ENCODE results near the gene KRTAP10-8.
"Not testable (repeated sequence)": the region's sequence is repeated elsewhere in the genome, so short reads cannot be mapped to it uniquely, and the experiment has no call there.

DNA sequence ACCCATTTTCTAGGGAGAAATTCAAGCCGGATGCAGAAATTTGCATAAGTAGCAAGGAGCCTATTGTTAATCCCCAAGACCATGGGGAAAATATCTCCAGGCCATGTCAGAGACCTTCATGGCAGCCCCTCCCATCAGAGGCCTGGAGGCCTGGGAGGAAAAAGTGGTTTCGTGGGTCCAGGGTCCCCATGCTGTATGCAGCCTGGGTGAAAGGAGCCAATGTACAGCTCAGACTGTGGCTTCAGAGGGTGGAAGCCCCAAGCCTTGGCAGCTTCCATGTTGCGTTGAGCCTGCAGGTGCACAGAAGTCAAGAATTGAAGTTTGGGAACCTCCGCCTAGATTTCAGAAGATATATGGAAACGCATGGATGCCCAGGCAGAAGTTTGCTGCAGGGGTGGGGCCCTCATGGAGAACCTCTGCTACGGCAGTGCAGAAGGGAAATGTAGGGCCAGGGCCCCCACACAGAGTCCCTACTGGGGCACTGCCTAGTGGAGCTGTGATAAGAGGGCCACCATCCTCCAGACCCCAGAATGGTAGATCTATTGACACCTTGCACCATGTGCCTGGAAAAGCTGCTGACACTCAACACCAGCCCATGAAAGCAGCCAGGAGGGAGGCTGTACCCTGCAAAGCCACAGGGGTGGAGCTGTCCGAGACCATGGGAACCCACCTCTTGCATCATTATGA is 1.6 kb upstream of the KRTAP10-8 start:
- TF ChIP-seq CTCF (conservative IDR thresholded peaks at IDR 0.05 in 1 of 2, IDR thresholded peaks at IDR 0.05 in 1 of 2; ENCODE audit: low read depth in 1 of 2, low read length in 2 of 2); EZH2 (IDR thresholded peaks at IDR 0.05; ENCODE audit: low read length, missing control alignments): not testable (repeated sequence)
